A549 (cell line): ENCODE results near the gene CIBAR2. TPM values are rescaled to one million over a fixed set of nuclear protein-coding genes. Genes with fewer than 3 reads are reported as not detected.

Experiments used
- ATAC-seq, 2 experiments: fragments of 200-7000 bp in 1 of 2; fragments of >200 bp in 1 of 2; cut with Nextera tagmentation in 1 of 2; cut with Tn5 transposase in 1 of 2; 3 replicates each; pipeline versions ENCODE4 v1.8.0 to v1.9.1; 2018 to 2020; ENCODE audit warnings: mild to moderate bottlenecking in 1 of 2, moderate library complexity in 1 of 2
- CTCF ChIA-PET: fragments of 300-600 bp; sonication (Branson Sonifier 250); formaldehyde crosslinking; extraction: SDS; loops from one replicate; lab custom pipeline; 2021; ENCODE audit warnings: antibody characterized with exemption, inconsistent platforms; lab: Yijun Ruan, JAX
- POLR2A ChIA-PET: fragments of 350-600 bp; formaldehyde crosslinking; extraction: SDS; loops from one replicate; lab custom pipeline; 2021; ENCODE audit warnings: antibody characterized with exemption, inconsistent platforms; lab: Yijun Ruan, JAX
- DNase-seq, 2 experiments: peaks; one replicate each; pipeline versions ENCODE4 v3.0.0 to v3.0.0-alpha.2; 2011 to 2016; ENCODE audit warnings: low read depth in 1 of 2, low spot score in 1 of 2
- FAIRE-seq: peaks from 2 replicates; lab custom pipeline; 2011; peaks lifted over from hg19 to GRCh38; lab: Jason Lieb, UNC
- H3K27ac ChIP-seq, 2 experiments: fragments of >200 bp; sonication (Bioruptor Twin); formaldehyde crosslinking; 3 replicates each; pipeline ENCODE4 v1.5.1; 2016 to 2017
- H3K4me1 ChIP-seq: fragments of >200 bp; sonication (Bioruptor Twin); formaldehyde crosslinking; 3 replicates; pipeline ENCODE4 v1.6.1; 2016
- H3K4me2 ChIP-seq: fragments of >200 bp; sonication (Bioruptor Twin); formaldehyde crosslinking; 3 replicates; pipeline ENCODE4 v1.6.1; 2016
- H3K4me3 ChIP-seq: fragments of >200 bp; sonication (Bioruptor Twin); formaldehyde crosslinking; 3 replicates; pipeline ENCODE4 v1.5.1; 2016
- H3K9me3 ChIP-seq: fragments of >200 bp; sonication (Bioruptor Twin); formaldehyde crosslinking; 3 replicates; pipeline ENCODE4 v1.6.1; 2016
- CBX8 ChIP-seq: fragments of 200-600 bp; sonication (generic); IDR thresholded peaks from 2 replicates; pipeline ENCODE4 v1.6.1; 2016
- CHD2 ChIP-seq: fragments of 150-350 bp; IDR thresholded peaks from 2 replicates; pipeline ENCODE4 v1.6.1; 2014; ENCODE audit warnings: low read length; ENCODE audit not compliant: partially characterized antibody
- CHD4 ChIP-seq: fragments of 200-600 bp; sonication (generic); IDR thresholded peaks from 2 replicates; pipeline ENCODE4 v1.6.1; 2016; ENCODE audit warnings: antibody characterized with exemption, mild to moderate bottlenecking, borderline replicate concordance
- EHF ChIP-seq: fragments of 250-450 bp; sonication (Bioruptor Pico); IDR thresholded peaks from 2 replicates; pipeline ENCODE4 v1.5.0; 2020; ENCODE audit warnings: mild to moderate bottlenecking
- EP300 ChIP-seq, 2 experiments: fragments of >200 bp; sonication (Bioruptor Twin); formaldehyde crosslinking; IDR thresholded peaks; 2 replicates in 1 of 2; 3 replicates in 1 of 2; pipeline ENCODE4 v1.6.1; 2016 to 2017
- ESRRA ChIP-seq: fragments of 150-350 bp; IDR thresholded peaks from 2 replicates; pipeline ENCODE4 v1.6.1; 2014; ENCODE audit warnings: mild to moderate bottlenecking, low read length, borderline replicate concordance
- FOSB ChIP-seq: fragments of 250-450 bp; sonication (Bioruptor Pico); IDR thresholded peaks from 2 replicates; pipeline ENCODE4 v1.5.0; 2020; ENCODE audit warnings: mild to moderate bottlenecking, moderate library complexity
- GATA3 ChIP-seq: IDR thresholded peaks from 2 replicates; pipeline ENCODE4 v1.6.1; 2012; ENCODE audit warnings: borderline replicate concordance
- HEYL ChIP-seq: fragments of 250-450 bp; sonication (Bioruptor Pico); IDR thresholded peaks from 2 replicates; pipeline ENCODE4 v1.8.0; 2021; ENCODE audit warnings: mild to moderate bottlenecking, moderate library complexity
- JUNB ChIP-seq: fragments of >200 bp; sonication (Bioruptor Twin); formaldehyde crosslinking; IDR thresholded peaks from 2 replicates; pipeline ENCODE4 v1.6.1; 2016
- KDM1A ChIP-seq: fragments of 200-600 bp; sonication (generic); IDR thresholded peaks from 2 replicates; pipeline ENCODE4 v1.6.1; 2016; ENCODE audit warnings: low read depth, mild to moderate bottlenecking
- MAFK ChIP-seq: fragments of 450-650 bp; IDR thresholded peaks from 2 replicates; pipeline ENCODE4 v1.6.1; 2014; ENCODE audit not compliant: partially characterized antibody
- MAZ ChIP-seq: fragments of 150-350 bp; IDR thresholded peaks from 2 replicates; pipeline ENCODE4 v1.6.1; 2014; ENCODE audit warnings: antibody characterized with exemption, low read depth, low read length, borderline replicate concordance
- MYC ChIP-seq: IDR thresholded peaks from 2 replicates; pipeline ENCODE4 v1.6.1; 2012; ENCODE audit warnings: mild to moderate bottlenecking, inconsistent platforms, low read length, improper control_type of control experiment, borderline replicate concordance
- NPAS2 ChIP-seq: fragments of 250-450 bp; sonication (Bioruptor Pico); IDR thresholded peaks from 2 replicates; pipeline ENCODE4 v1.8.0; 2022; ENCODE audit warnings: mild to moderate bottlenecking, moderate library complexity, borderline replicate concordance
- NR3C1 ChIP-seq: fragments of >200 bp; sonication (Bioruptor Twin); formaldehyde crosslinking; IDR thresholded peaks from 3 replicates; pipeline ENCODE4 v1.6.1; 2017
- POLR2A ChIP-seq: IDR thresholded peaks from 2 replicates; pipeline ENCODE4 v1.6.1; 2012; ENCODE audit warnings: mild to moderate bottlenecking, low read length
- RAD21 ChIP-seq, 2 experiments: fragments of >200 bp in 1 of 2; sonication (Bioruptor Twin) in 1 of 2; formaldehyde crosslinking in 1 of 2; IDR thresholded peaks in 1 of 2; conservative IDR thresholded peaks in 1 of 2; 2 replicates in 1 of 2; 3 replicates in 1 of 2; pipeline ENCODE4 v1.6.1; 2012 to 2018; ENCODE audit warnings: inconsistent platforms in 1 of 2
- RFX5 ChIP-seq: fragments of 450-650 bp; IDR thresholded peaks from 2 replicates; pipeline ENCODE4 v1.7.1; 2014; ENCODE audit warnings: antibody characterized with exemption, mild to moderate bottlenecking, moderate library complexity
- SREBF2 ChIP-seq: fragments of 450-650 bp; IDR thresholded peaks from 2 replicates; pipeline ENCODE4 v1.6.1; 2014; ENCODE audit warnings: mild to moderate bottlenecking, moderate library complexity
- TFCP2L1 ChIP-seq: fragments of 250-450 bp; sonication (Bioruptor Pico); IDR thresholded peaks from 2 replicates; pipeline ENCODE4 v1.5.0; 2021; ENCODE audit warnings: mild to moderate bottlenecking
- TP53 ChIP-seq: fragments of 250-450 bp; sonication (Bioruptor Pico); IDR thresholded peaks from 2 replicates; pipeline ENCODE4 v1.5.0; 2021; ENCODE audit warnings: mild to moderate bottlenecking, moderate library complexity
- ZC3H11A ChIP-seq: fragments of 450-650 bp; IDR thresholded peaks from 2 replicates; pipeline ENCODE4 v1.6.1; 2014; ENCODE audit warnings: antibody characterized with exemption, mild to moderate bottlenecking
- ZFP36 ChIP-seq: fragments of 450-650 bp; IDR thresholded peaks from 2 replicates; pipeline ENCODE4 v1.6.1; 2014; ENCODE audit warnings: borderline replicate concordance; ENCODE audit not compliant: partially characterized antibody
- ZSCAN20 ChIP-seq: fragments of 250-450 bp; sonication (Bioruptor Pico); IDR thresholded peaks from 2 replicates; pipeline ENCODE4 v1.8.0; 2022; ENCODE audit warnings: mild to moderate bottlenecking, moderate library complexity
- WGBS: methylation state at CpG from one replicate; pipeline ENCODE4 v1.1.6; 2017; ENCODE audit errors: missing lambda C conversion rate; 5-methylcytosine and 5-hydroxymethylcytosine counted together
- polyA plus RNA-seq, 4 experiments: library from polyadenylated mRNA; depleted of rRNA in 3 of 4; stranded (reverse); fragments of >200 nt; fragmentation: RNase III in 1 of 4; extraction: RNeasy Plus Mini Kit Qiagen cat#74134 plus additional on column Dnase treatment in 1 of 4; gene quantifications; 2 replicates in 3 of 4; 3 replicates in 1 of 4; pipeline ENCODE4 v1.2.3, GENCODE V29; 2011 to 2017
- TF ChIP-seq, protein P1 (sequence below): fragments of 250-450 bp; sonication (Bioruptor Pico); IDR thresholded peaks from 2 replicates; pipeline ENCODE4 v1.5.0; 2021; ENCODE audit warnings: mild to moderate bottlenecking, moderate library complexity, borderline replicate concordance
- TF ChIP-seq, protein P2 (sequence below): fragments of 150-350 bp; IDR thresholded peaks from 2 replicates; pipeline ENCODE4 v1.6.1; 2014; ENCODE audit warnings: low read depth, mild to moderate bottlenecking, low read length

CIBAR2 gene
- polyA plus RNA-seq, 2 of the 4 experiments (the other 2 are of a cell fraction): not detected

DNA sequence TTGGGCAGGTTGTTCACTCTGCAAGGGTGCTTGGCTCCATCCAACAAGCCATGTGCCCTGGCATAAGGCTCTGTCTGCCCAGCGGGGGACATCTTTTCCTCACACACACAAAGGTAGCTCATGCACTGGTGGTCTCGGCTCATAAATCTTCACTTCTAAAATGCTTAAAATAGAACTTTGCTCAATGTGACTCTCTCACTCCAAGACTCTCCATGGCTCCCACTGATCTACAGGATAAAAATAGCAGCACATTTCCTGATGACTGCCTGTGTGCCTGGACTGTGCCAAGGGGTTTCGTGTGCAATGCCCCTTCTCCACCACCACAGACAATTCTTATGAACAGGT is 15.1 kb upstream of the CIBAR2 start:
- TF ChIP-seq POLR2A (no peak), GATA3 (no peak), ZFP36 (peak; percentile 54), EP300 (IDR thresholded peaks at IDR 0.05) (no peak), ESRRA (no peak), TP53 (no peak), ZSCAN20 (CRISPR knock-in tag) (no peak), KDM1A (peak; percentile 70; the same call in 1 of the 2 replicates), RFX5 (no peak), CHD4 (no peak), RAD21 (conservative IDR thresholded peaks at IDR 0.05 in 1 of 2, IDR thresholded peaks at IDR 0.05 in 1 of 2) (no peak), ZC3H11A (no peak), EHF (CRISPR knock-in tag) (no peak), JUNB (no peak), CBX8 (no peak)
- TF ChIP-seq, protein P1, sequence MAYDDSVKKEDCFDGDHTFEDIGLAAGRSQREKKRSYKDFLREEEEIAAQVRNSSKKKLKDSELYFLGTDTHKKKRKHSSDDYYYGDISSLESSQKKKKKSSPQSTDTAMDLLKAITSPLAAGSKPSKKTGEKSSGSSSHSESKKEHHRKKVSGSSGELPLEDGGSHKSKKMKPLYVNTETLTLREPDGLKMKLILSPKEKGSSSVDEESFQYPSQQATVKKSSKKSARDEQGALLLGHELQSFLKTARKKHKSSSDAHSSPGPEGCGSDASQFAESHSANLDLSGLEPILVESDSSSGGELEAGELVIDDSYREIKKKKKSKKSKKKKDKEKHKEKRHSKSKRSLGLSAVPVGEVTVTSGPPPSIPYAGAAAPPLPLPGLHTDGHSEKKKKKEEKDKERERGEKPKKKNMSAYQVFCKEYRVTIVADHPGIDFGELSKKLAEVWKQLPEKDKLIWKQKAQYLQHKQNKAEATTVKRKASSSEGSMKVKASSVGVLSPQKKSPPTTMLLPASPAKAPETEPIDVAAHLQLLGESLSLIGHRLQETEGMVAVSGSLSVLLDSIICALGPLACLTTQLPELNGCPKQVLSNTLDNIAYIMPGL (CRISPR knock-in tag): no peak
- TF ChIP-seq, protein P2, sequence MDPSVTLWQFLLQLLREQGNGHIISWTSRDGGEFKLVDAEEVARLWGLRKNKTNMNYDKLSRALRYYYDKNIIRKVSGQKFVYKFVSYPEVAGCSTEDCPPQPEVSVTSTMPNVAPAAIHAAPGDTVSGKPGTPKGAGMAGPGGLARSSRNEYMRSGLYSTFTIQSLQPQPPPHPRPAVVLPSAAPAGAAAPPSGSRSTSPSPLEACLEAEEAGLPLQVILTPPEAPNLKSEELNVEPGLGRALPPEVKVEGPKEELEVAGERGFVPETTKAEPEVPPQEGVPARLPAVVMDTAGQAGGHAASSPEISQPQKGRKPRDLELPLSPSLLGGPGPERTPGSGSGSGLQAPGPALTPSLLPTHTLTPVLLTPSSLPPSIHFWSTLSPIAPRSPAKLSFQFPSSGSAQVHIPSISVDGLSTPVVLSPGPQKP: no peak
- peaks cover 3% of the 10 kb centered on the region; the same call in 2 of the 3 replicates for H3K9me3 ChIP-seq
- FAIRE-seq (no peak), DNase-seq (no peak), ATAC-seq (no peak)
- 80% methylated on average over 3 of the region's 3 CpGs for WGBS
- 0 out of 6 replicates have a peak overlapping the region, but pooled peaks of 1 of the 2 experiments have one; percentile 29 for H3K27ac ChIP-seq
- H3K4me2 ChIP-seq: no peak overlapping the region
- ChIA-PET POLR2A (no interaction called here), CTCF (interaction anchor here (1.0 to 8.8 kb wide), 3 partner anchors 13 to 118 kb away, joined by 3 to 59 read pairs (median 3); no protein-coding TSS in a partner anchor)
- H3K4me1 ChIP-seq: 0 out of 3 replicates have a peak, but pooled peaks cover 3% of the 10 kb centered on the region
- H3K4me3 ChIP-seq: no peak overlapping the region

- FAIRE-seq (no peak), DNase-seq (no peak)
- Histone ChIP-seq H3K4me2 (no peak overlapping the region), H3K4me1 (0 out of 3 replicates have a peak, but pooled peaks cover 3% of the 10 kb centered on the region), H3K27ac (peak overlapping the region in 1 of 2 experiments; percentile 29; a peak in 1 of 6 replicates), H3K4me3 (no peak overlapping the region)
- ChIA-PET POLR2A (no interaction called here), CTCF (interaction anchor here (0.6 to 8.8 kb wide), 4 partner anchors 9 to 118 kb away, joined by 3 to 59 read pairs (median 3); no protein-coding TSS in a partner anchor)
- WGBS: 71% methylated on average over 18 of the region's 20 CpGs
- no peak for TF ChIP-seq ESRRA
- TF ChIP-seq MAZ: no peak
- TF ChIP-seq TFCP2L1: no peak
- TF ChIP-seq NPAS2 (CRISPR knock-in tag): no peak
- TF ChIP-seq, all 56 proteins: peak for 0
- peaks cover 3% of the 10 kb centered on the region; the same call in 2 of the 3 replicates for H3K9me3 ChIP-seq
- ATAC-seq: peak in 1 of 2 experiments; percentile 13; a peak in 1 of 6 replicates
Measured at GRCh38 chr16:85126705-85127378, 14.6 kb upstream of the CIBAR2 start.

DNA sequence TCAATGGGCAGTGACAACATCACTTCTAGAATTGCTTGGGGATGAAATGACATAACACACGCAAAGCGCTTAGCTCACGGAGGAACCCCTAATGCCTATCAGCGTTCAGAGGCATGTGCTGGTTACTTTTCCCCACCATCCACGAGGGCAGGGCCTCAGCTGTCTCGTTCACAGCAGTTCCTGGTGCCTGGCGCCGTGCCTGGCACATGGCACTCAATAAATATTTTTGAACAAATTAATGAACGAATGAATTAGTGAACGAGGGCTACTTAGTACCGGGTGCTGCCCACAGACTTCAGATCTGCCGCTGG is 14.1 kb upstream of the CIBAR2 start:
- no peak overlapping the region for H3K4me2 ChIP-seq
- FAIRE-seq: no peak
- peaks cover 3% of the 10 kb centered on the region; the same call in 2 of the 3 replicates for H3K9me3 ChIP-seq
- no peak overlapping the region for H3K4me3 ChIP-seq
- no peak; a peak in 1 of 6 replicates for ATAC-seq
- CTCF ChIA-PET: interaction anchor here (0.6 to 8.8 kb wide), 4 partner anchors 9 to 14 kb away, joined by 3 to 59 read pairs (median 5); no protein-coding TSS in a partner anchor
- peak overlapping the region in 1 of 2 experiments; percentile 29; a peak in 1 of 6 replicates for H3K27ac ChIP-seq
- TF ChIP-seq TP53 (no peak), NPAS2 (CRISPR knock-in tag) (no peak), NR3C1 (no peak), MYC (no peak), FOSB (CRISPR knock-in tag) (no peak), ESRRA (no peak), MAFK (no peak), RAD21 (conservative IDR thresholded peaks at IDR 0.05 in 1 of 2, IDR thresholded peaks at IDR 0.05 in 1 of 2) (no peak), SREBF2 (no peak), CHD2 (no peak), KDM1A (no peak), HEYL (CRISPR knock-in tag) (no peak)
- TF ChIP-seq, protein P2: no peak
- POLR2A ChIA-PET: no interaction called here
- 0 out of 3 replicates have a peak, but pooled peaks cover 3% of the 10 kb centered on the region for H3K4me1 ChIP-seq
- DNase-seq: no peak
- WGBS: 86% methylated on average over 12 of the region's 12 CpGs
